Smooth muscle cell (in vitro differentiated cells): ENCODE measurements around the gene XDH. TPM values are rescaled to one million over a fixed set of nuclear protein-coding genes. Genes with fewer than 3 reads are reported as not detected.

ENCODE experiments used
- DNase-seq: peaks from one replicate; lab custom pipeline; 2025; ENCODE audit not compliant: unreplicated experiment; lab: John Stamatoyannopoulos, UW
- H2AFZ ChIP-seq: fragments of 200-600 bp; sonication (generic); 2 replicates; pipeline ENCODE4 v1.6.0; 2016; ENCODE audit warnings: antibody characterized with exemption, low read depth, mild to moderate bottlenecking
- H3F3A ChIP-seq: fragments of 200-600 bp; sonication (generic); 2 replicates; pipeline ENCODE4 v1.6.0; 2017; ENCODE audit warnings: antibody characterized with exemption, low read depth
- H3K27ac ChIP-seq: fragments of 200-600 bp; sonication (generic); 2 replicates; pipeline ENCODE4 v1.5.1; 2016; ENCODE audit warnings: low read depth, mild to moderate bottlenecking
- H3K27me3 ChIP-seq: fragments of 200-600 bp; sonication (generic); 2 replicates; pipeline ENCODE4 v1.6.1; 2016; ENCODE audit warnings: low read depth, mild to moderate bottlenecking
- H3K36me3 ChIP-seq: fragments of 200-600 bp; sonication (generic); 2 replicates; pipeline ENCODE4 v1.5.1; 2016; ENCODE audit warnings: low read depth
- H3K4me1 ChIP-seq: fragments of 200-600 bp; sonication (generic); 2 replicates; pipeline ENCODE4 v1.5.1; 2016; ENCODE audit warnings: low read depth
- H3K4me2 ChIP-seq: fragments of 200-600 bp; sonication (generic); 2 replicates; pipeline ENCODE4 v1.6.0; 2016; ENCODE audit warnings: mild to moderate bottlenecking
- H3K4me3 ChIP-seq: fragments of 200-600 bp; sonication (generic); 2 replicates; pipeline ENCODE4 v1.5.1; 2016; ENCODE audit warnings: mild to moderate bottlenecking
- H3K79me2 ChIP-seq: fragments of 200-600 bp; sonication (generic); 2 replicates; pipeline ENCODE4 v1.6.0; 2016; ENCODE audit warnings: low read depth, mild to moderate bottlenecking
- H3K9ac ChIP-seq: fragments of 200-600 bp; sonication (generic); 2 replicates; pipeline ENCODE4 v1.6.0; 2016; ENCODE audit warnings: low read depth
- H3K9me3 ChIP-seq: fragments of 200-600 bp; sonication (generic); replicated peaks from 2 replicates; pipeline ENCODE4 v1.5.1; 2016; ENCODE audit warnings: low read depth
- H4K20me1 ChIP-seq: fragments of 200-600 bp; sonication (generic); 2 replicates; pipeline ENCODE4 v1.6.0; 2016; ENCODE audit warnings: low read depth
- CTCF ChIP-seq: fragments of 200-600 bp; sonication (generic); IDR thresholded peaks from 2 replicates; pipeline ENCODE4 v1.5.1; 2017; ENCODE audit warnings: borderline replicate concordance, mild to moderate bottlenecking, antibody characterized with exemption; ENCODE audit not compliant: insufficient read depth, poor library complexity, severe bottlenecking
- WGBS: methylation state at CpG from one replicate; pipeline ENCODE4 v1.1.7; 2016; ENCODE audit warnings: low lambda C conversion rate; 5-methylcytosine and 5-hydroxymethylcytosine counted together
- polyA plus RNA-seq: library from polyadenylated mRNA; unstranded; fragments of >200 nt; fragmentation: Nextera tagmentation; extraction: Ambion mirVana; gene quantifications from 2 replicates; pipeline ENCODE4 v1.2.1, GENCODE V29; 2016
- total RNA-seq: library from RNA; depleted of rRNA; stranded (reverse); fragments of >200 nt; gene quantifications from 2 replicates; pipeline ENCODE4 v1.2.3, GENCODE V29; 2014

XDH gene
- total and polyA plus RNA-seq, 2 experiments from 2014 or later = 0.37 to 6.1 TPM

- H3K36me3 ChIP-seq = no peaks in the 10 kb centered on the region
- H3K9ac ChIP-seq = no peak overlapping the region
- H3K4me1 ChIP-seq = peaks cover 6% of the 10 kb centered on the region
- peaks cover 12% of the 10 kb centered on the region for H3F3A ChIP-seq
- no peaks in the 10 kb centered on the region for H3K79me2 ChIP-seq
- no peak overlapping the region for H3K4me3 ChIP-seq
- TF ChIP-seq CTCF = no peak
- no peaks in the 10 kb centered on the region for H3K27me3 ChIP-seq
- H2AFZ ChIP-seq = no peak overlapping the region
- DNase-seq = no peak
- H3K4me2 ChIP-seq = peak overlapping the region; percentile 42
- no peaks in the 10 kb centered on the region for H3K9me3 ChIP-seq
- peak overlapping the region; percentile 65 for H3K27ac ChIP-seq
- no peaks in the 10 kb centered on the region for H4K20me1 ChIP-seq
- WGBS = 6% methylated on average over 2 of the region's 2 CpGs
These were observed 13.0 kb downstream of the XDH start for GRCh38 chr2:31401580-31401979.

DNA sequence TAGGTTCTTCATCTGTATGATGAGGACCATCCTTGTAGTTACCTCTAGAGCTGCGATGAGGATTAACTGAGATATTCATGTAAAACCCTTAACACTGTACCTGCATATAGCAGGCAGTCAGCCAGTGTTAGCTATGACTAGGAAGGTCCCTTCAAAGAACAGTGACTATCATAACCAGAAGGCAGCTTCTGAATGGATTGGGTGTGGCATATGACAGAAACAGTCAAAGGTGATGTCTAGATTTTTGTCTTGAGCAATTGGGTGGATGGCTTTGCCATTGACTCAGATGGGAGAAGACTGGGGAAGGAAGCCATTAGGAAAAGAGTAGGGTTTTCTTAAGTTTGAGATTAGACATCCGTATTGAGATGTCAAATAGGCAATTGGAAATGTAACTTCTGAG is 15.7 kb downstream of the XDH start:
- no peak for DNase-seq
- H3K9ac ChIP-seq = no peak overlapping the region
- no peaks in the 10 kb centered on the region for H3K36me3 ChIP-seq
- H3K9me3 ChIP-seq = no peaks in the 10 kb centered on the region
- H3K4me3 ChIP-seq = no peak overlapping the region
- TF ChIP-seq CTCF = no peak
- peaks cover 6% of the 10 kb centered on the region for H3K4me1 ChIP-seq
- no peaks in the 10 kb centered on the region for H3K79me2 ChIP-seq
- H3K27ac ChIP-seq = no peak overlapping the region
- 98% methylated on average over 2 of the region's 2 CpGs for WGBS
- peaks cover 12% of the 10 kb centered on the region for H3F3A ChIP-seq
- no peak overlapping the region for H3K4me2 ChIP-seq
- H2AFZ ChIP-seq = no peak overlapping the region
- H3K27me3 ChIP-seq = no peaks in the 10 kb centered on the region
- H4K20me1 ChIP-seq = no peaks in the 10 kb centered on the region

GRCh38 chr2:31397094-31397493 is 17.4 kb downstream of the XDH start:
- Histone ChIP-seq H3K27ac (no peak overlapping the region), H3K36me3 (no peaks in the 10 kb centered on the region), H4K20me1 (no peaks in the 10 kb centered on the region), H3K9me3 (no peaks in the 10 kb centered on the region), H3F3A (peaks cover 4% of the 10 kb centered on the region), H3K4me1 (peaks cover 4% of the 10 kb centered on the region), H3K27me3 (no peaks in the 10 kb centered on the region), H3K4me3 (no peak overlapping the region), H3K4me2 (no peak overlapping the region), H2AFZ (no peak overlapping the region), H3K9ac (no peak overlapping the region), H3K79me2 (no peaks in the 10 kb centered on the region)
- TF ChIP-seq CTCF = no peak
- no peak for DNase-seq
- WGBS = 96% methylated on average over 4 of the region's 4 CpGs

- Histone ChIP-seq H3K79me2 (no peaks in the 10 kb centered on the region), H3K9ac (no peak overlapping the region), H3K27ac (peak overlapping the region; percentile 59), H3F3A (no peaks in the 10 kb centered on the region), H3K36me3 (no peaks in the 10 kb centered on the region), H3K9me3 (no peaks in the 10 kb centered on the region), H3K27me3 (no peaks in the 10 kb centered on the region), H4K20me1 (no peaks in the 10 kb centered on the region), H3K4me2 (no peak overlapping the region), H2AFZ (no peak overlapping the region), H3K4me3 (no peak overlapping the region), H3K4me1 (no peaks in the 10 kb centered on the region)
- TF ChIP-seq CTCF = no peak
- no peak for DNase-seq
These were observed 24.2 kb downstream of the XDH start for GRCh38 chr2:31390324-31390723.
